Measurements from ENCODE around the gene SDK1.

SDK1 gene

DNA sequence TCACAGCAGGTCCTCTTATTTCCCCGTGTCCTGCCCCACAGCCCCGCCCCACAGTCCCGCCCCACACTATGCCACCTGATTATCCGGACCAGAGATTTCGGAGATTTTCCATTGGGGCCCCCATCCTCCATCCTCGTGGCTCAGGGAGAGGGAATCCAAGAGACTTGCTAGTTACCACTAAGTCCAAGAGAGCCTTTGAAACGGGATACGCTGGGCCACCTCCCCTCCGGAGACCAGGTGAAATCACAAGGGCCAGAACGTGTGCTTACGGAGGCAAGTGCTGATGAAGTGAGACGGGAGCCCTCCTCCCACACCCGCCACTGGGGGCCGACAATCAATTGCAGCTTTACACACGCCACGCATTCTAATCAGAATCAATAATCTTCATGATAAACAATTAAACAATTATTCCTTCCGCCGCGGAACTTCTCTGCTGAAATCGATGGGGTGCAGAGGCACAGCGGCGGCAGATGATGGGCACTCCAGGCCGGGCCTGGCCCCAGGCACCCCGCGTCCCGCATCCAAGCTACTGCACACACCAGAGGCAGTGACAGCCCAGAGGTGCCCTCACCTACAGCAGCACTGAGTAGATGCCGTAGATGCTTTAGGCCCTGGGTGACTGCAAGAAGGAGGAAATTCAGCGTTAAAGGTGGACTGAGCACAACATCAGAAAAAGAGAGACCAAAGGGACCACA is 847.0 kb downstream of the SDK1 start:
- FAIRE-seq: no peak

DNA sequence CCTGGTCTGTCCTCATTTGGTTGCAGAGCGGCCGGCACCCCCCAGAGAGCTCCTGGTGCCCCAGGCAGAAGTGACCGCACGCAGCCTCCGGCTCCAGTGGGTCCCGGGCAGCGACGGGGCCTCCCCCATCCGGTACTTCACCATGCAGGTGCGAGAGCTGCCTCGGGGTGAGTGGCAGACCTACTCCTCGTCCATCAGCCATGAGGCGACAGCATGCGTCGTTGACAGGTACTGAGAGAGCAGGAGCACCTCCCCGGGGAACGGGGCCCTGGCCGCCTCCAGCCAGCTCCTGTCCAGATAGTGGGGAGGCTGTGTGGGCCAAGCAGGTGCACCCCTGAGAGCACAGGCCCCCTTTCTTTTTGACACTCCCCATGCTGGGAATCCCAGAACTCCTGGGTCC is 848.2 kb downstream of the SDK1 start:
- no peak for FAIRE-seq

GRCh38 chr7:4149645-4150044 is 848.6 kb downstream of the SDK1 start:
- no peak for FAIRE-seq

DNA sequence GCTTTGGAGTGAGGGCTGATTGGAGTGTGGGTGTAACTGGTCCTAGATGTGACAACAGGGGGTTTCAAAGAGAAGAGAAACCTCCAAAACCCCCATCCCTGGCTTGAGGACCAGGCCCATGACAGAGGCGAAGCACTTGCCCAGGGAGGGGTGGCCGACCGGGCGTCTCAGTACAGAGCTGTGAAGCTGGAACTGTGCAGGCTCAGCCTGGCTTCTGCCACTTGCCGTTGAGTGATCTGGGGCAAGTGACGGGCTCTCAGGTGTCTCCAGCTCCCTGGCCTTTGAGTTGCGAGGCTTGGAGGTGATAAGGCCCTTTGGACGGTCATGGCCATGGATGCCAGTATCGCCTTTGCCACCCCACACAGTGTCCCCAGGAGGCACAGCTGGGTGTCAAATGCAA is 849.7 kb downstream of the SDK1 start:
- FAIRE-seq: no peak

DNA sequence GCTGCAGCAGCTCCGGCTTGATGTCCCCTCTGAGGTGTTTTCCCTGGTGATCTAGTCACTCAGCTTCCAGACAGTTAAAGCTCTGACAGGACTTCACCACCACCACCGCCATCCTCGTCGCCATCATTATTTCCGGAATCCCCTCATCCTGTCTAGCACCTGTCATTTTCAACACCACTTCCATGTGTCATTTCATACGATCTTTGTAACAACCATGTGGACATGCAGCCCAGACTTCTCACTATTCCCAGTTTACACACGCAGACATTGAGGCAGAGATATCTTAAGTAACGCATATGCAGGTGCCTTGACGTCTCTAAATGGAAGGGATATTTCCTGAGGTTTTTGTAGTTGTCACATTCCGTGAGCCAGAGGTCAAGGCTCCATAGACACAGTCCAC is 850.5 kb downstream of the SDK1 start:
- FAIRE-seq: no peak

- no peak for FAIRE-seq
Measured at GRCh38 chr7:4151926-4152549, 851.0 kb downstream of the SDK1 start.

DNA sequence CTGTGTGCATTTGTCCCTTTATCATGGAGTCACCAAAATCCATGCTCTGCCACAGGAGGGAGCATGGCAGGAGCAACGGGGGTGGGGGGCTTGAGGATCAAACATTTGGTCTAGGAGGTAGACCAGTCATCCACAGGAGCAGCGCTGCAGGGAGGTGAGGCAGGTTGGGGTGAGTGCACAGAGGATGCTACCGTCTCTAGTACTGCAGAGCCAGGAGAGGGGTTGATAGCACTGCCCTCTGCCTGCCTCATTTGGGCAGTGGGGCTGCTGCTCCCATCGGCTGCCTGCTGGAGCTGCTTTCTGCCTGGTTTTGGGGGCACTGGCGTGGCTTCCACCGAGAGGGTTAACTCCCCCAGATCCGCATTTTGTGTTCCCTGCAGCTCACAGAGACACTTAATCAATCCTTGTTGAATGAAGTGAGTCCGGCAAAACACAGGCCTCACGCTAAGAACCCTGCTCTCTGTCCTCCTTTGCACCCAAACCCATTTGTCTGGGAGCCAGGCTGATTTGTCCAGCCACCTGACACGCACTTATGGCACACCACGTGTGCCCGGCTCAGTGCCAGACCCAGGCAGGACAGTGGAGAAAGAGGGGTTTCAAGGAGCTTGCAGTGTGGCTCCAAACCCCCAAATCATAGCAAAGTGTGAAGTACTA is 854.0 kb downstream of the SDK1 start:
- FAIRE-seq: no peak

DNA sequence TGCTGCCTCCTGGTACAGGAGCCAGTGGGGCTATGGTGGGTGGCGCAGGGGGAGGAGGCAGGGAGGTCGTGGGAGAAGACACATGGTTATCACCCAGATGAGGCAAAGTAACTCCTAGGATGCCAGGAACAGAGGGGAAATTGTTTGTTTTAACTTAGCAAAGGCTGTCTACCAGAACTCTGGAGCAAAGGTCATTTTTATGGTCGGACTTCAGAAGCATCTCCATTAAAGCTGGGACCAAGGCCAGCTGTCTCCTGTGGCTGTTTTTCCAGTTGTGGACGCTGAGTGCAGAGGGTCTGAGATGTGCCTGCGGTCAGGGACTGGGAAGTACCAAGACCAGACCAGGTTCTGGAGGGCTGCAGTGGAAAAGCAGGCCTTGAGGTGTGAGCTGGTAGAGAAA is 855.1 kb downstream of the SDK1 start:
- no peak for FAIRE-seq

DNA sequence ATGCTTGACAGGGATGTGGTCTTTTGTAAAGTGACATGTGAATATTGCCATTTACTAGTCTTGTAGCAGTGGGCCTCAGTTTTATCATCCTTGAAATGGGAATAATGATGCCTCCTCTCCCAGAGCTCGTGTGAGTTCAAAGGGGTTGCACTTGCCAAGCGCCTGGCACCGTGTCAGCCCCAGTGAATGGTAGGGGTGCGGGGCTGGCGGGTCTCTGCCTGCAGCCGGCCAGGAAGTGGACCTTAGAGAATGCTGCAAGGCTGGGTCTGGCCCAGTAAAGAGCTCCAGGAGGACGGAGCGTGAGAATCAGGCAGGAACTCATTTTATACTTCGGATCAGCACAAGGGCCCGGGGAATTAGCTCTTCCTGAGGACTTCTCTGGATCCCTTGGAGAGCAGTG is 856.6 kb downstream of the SDK1 start:
- no peak for FAIRE-seq

DNA sequence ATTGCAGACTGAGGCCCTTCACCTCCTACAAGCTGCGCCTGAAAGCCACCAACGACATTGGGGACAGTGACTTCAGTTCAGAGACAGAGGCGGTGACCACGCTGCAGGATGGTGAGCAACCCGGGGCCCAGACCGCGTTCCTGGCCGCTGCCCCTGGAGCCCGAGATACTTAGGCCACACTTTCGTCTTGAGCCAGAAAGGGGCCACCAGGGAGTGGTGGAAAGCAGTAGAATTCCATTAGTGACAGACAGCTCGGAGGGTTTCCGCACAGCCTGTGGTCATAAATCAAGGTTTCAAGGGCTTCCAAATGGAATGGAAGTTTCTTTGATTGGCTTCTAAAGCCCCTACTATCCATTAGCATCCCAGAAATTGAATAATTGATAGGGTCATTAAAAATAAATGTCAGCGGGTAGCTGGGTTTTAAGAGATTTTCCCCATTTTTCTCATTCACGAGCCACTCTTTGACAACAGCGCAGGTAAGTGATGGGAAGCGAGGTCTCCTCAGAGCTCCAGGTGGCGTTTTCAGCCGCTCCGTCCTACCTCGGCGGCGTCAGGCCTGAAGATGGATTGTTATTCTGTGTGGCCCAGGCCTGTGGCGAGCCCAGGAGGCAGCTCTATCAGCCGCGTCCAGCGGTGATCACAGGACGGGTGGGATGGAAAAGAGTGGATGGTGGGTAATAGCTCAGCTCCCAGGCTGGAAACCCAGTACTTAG is 857.5 kb downstream of the SDK1 start:
- FAIRE-seq: no peak

GRCh38 chr7:4159154-4159501 is 858.1 kb downstream of the SDK1 start:
- no peak for FAIRE-seq

GRCh38 chr7:4159761-4160554 is 858.9 kb downstream of the SDK1 start:
- FAIRE-seq: no peak

GRCh38 chr7:4162884-4163564 is 862.0 kb downstream of the SDK1 start:
- FAIRE-seq: no peak

DNA sequence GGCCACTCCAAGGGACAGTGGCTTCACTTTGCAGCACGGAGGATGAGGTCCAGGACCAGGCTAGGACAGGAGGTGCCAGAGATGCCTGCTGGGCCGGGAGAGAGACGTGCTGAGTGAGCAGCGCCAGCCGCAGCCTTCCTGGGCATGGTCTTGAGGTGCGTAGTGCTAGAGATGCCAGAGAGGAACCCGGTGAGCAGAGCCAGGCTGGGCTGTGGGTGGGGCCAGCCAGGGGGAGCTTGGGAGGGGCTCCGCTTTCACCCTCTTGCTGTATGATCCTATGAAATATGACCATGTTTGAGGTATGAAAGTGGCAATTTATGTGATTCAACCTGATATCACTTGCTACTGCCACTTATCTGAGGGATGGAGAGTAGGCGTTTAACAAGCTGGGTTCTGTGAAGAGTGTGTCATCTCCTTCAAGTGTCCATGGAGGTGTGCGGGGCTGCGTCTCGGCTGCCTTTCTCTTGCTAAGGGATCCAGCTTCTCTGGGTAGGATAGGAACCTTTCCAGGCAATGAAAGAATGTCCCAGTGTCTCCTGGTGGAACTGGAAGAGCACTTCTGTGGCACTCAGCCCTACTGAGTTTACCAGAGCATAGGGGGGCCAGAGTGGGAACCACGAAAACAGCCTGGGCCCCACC is 862.6 kb downstream of the SDK1 start:
- FAIRE-seq: no peak

DNA sequence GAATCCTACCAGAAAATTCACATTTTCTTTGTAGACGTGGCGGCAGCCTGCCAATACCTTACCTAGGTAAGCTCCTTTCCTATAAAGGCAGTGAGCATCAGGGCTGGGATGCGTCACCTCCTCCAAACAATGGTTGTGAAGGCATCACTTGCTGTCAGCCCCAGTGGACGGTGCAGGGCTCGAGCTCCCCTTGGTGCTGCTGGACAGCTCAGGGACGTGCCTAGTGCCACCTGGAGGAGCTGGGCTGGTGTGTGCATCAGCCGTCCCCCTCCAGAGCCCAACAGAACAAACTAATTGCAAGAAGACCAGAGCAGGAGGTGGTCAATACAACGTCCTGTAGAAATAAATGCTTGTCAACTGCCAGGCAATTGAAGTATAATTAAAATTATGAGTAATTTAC is 863.5 kb downstream of the SDK1 start:
- FAIRE-seq: no peak

- no peak for FAIRE-seq
Measured at GRCh38 chr7:4166340-4166739, 865.3 kb downstream of the SDK1 start.

- FAIRE-seq: no peak
Measured at GRCh38 chr7:4166807-4167206, 865.8 kb downstream of the SDK1 start.

DNA sequence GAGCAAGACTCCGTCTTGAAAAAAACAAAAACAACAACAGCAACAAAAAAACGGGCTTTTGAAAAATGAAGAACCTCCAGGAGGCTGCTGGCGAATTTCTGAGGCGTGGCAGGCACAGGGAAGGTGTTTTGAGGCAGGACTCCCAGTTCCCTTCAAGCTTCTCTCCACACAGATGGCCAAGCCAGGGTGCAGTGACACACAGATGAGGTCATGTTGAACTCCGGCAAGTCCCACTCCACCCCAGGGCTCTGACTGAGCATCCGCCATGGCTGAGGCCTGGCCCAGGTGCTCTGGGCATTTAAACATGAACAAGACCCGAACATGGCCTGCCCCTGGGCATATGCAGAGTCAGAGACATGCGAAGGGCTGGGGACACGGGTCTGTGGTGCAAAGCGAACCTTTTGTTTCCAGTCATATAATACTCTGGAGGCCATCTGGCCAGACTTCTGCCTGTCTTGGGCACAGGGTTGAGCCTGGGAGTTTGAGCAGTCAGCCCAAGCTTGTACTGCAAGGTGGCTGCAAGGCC is 866.4 kb downstream of the SDK1 start:
- no peak for FAIRE-seq

- no peak for FAIRE-seq
Measured at GRCh38 chr7:4168041-4168440, 867.0 kb downstream of the SDK1 start.

GRCh38 chr7:4168541-4168940 is 867.5 kb downstream of the SDK1 start:
- FAIRE-seq: no peak

- FAIRE-seq: no peak
Measured at GRCh38 chr7:4169455-4169854, 868.4 kb downstream of the SDK1 start.

All from G401.6 (cell line).